K562 (cell line): ENCODE data around the gene ZNF775. TPM values are rescaled to one million over a fixed set of nuclear protein-coding genes. Genes with fewer than 3 reads are reported as not detected.

Experiments used
- ATF1 ChIP-seq, 2 experiments: fragments of 450-650 bp in 1 of 2; IDR thresholded peaks; 2 replicates each; pipeline ENCODE4 v1.6.1; 2016; ENCODE audit warnings: missing compliant biosample characterization in 1 of 2, missing genetic modification characterization in 1 of 2
- CBX1 ChIP-seq: sonication (generic); IDR thresholded peaks from 2 replicates; pipeline ENCODE4 v1.6.1; 2016; ENCODE audit warnings: antibody characterized with exemption, low read depth, mild to moderate bottlenecking
- DEAF1 ChIP-seq: fragments of 450-650 bp; formaldehyde crosslinking; IDR thresholded peaks from 2 replicates; pipeline ENCODE4 v1.4.0; 2020; ENCODE audit warnings: mild to moderate bottlenecking, moderate library complexity
- FOXA1 ChIP-seq: fragments of 450-650 bp; IDR thresholded peaks from 2 replicates; pipeline ENCODE4 v1.6.1; 2016; ENCODE audit warnings: mild to moderate bottlenecking, borderline replicate concordance
- KLF10 ChIP-seq: fragments of 250-450 bp; sonication (Bioruptor Pico); IDR thresholded peaks from 2 replicates; pipeline ENCODE4 v1.6.1; 2021; ENCODE audit warnings: matching md5 sums
- NFE2 ChIP-seq: IDR thresholded peaks from 2 replicates; pipeline ENCODE4 v1.6.1; 2014; ENCODE audit warnings: antibody characterized with exemption, low read depth
- NR2C1 ChIP-seq, 2 experiments: fragments of 450-650 bp; IDR thresholded peaks; 2 replicates each; pipeline ENCODE4 v1.6.1; 2017; ENCODE audit warnings: mild to moderate bottlenecking in 2 of 2, antibody characterized with exemption in 1 of 2, inconsistent platforms in 1 of 2, missing compliant biosample characterization in 1 of 2, missing genetic modification characterization in 1 of 2
- PHF20 ChIP-seq: fragments of 450-650 bp; IDR thresholded peaks from 2 replicates; pipeline ENCODE4 v1.6.1; 2018; ENCODE audit not compliant: partially characterized antibody
- REST ChIP-seq, 2 experiments: fragments of 450-650 bp; formaldehyde crosslinking in 1 of 2; IDR thresholded peaks; 2 replicates each; pipeline versions ENCODE4 v1.4.0 to v1.6.1; 2014 to 2020; ENCODE audit warnings: mild to moderate bottlenecking in 2 of 2, borderline replicate concordance in 1 of 2, low read depth in 1 of 2
- ZNF121 ChIP-seq: sonication (generic); formaldehyde crosslinking; conservative IDR thresholded peaks from 2 replicates; pipeline ENCODE4 v1.8.0; 2022; ENCODE audit warnings: missing genetic modification reagents
- ZNF133 ChIP-seq: fragments of 250-450 bp; sonication (Bioruptor Pico); IDR thresholded peaks from 2 replicates; pipeline ENCODE4 v1.4.0; 2020; ENCODE audit warnings: mild to moderate bottlenecking
- ZNF239 ChIP-seq: fragments of 250-450 bp; sonication (Bioruptor Pico); IDR thresholded peaks from 2 replicates; pipeline ENCODE4 v1.4.0; 2020; ENCODE audit warnings: mild to moderate bottlenecking
- ZNF592 ChIP-seq: fragments of 450-650 bp; IDR thresholded peaks from 2 replicates; pipeline ENCODE4 v1.6.1; 2017; ENCODE audit warnings: antibody characterized with exemption, mild to moderate bottlenecking
- ZZZ3 ChIP-seq: fragments of 450-650 bp; IDR thresholded peaks from 2 replicates; pipeline ENCODE4 v1.6.1; 2016; ENCODE audit warnings: antibody characterized with exemption, mild to moderate bottlenecking, moderate library complexity
- polyA plus RNA-seq, 8 experiments: library from polyadenylated mRNA; depleted of rRNA in 4 of 8; stranded (reverse) in 5 of 8; unstranded in 3 of 8; fragments of >200 nt; fragmentation: Nextera tagmentation in 2 of 8; fragmentation: Illumina TruSeq in 1 of 8; extraction: Ambion mirVana in 2 of 8; extraction: Trizol in 1 of 8; gene quantifications; 2 replicates each; pipeline versions ENCODE4 v1.2.1 to v1.2.3, GENCODE V29; 2011 to 2014; ENCODE audit warnings: inconsistent platforms in 1 of 8, missing spikeins in 1 of 8
- total RNA-seq, 7 experiments: library from RNA; depleted of rRNA in 6 of 7; stranded (reverse); fragments of >200 nt in 6 of 7; fragmentation: Illumina TruSeq in 2 of 7; extraction: Trizol in 2 of 7; gene quantifications; 2 replicates each; pipeline versions ENCODE4 v1.2.1 to v1.2.3, GENCODE V29; 2011 to 2021; ENCODE audit warnings: low replicate concordance in 1 of 7

Gene ZNF775
- total and polyA plus RNA-seq, 9 of the 15 experiments (the other 6 are each of a cell fraction or from before 2014, with no cell fraction given) = 0.04 to 18.7 (median 4.9) TPM

GRCh38 chr7:150357771-150358427, 21.2 kb upstream of the ZNF775 start (continued):
- TF ChIP-seq REST (IDR thresholded peaks at IDR 0.05; ENCODE audit: borderline replicate concordance) = peak; percentile 53; the same call in 1 of the 2 replicates
- TF ChIP-seq REST (CRISPR knock-in tag; IDR thresholded peaks at IDR 0.05; ENCODE audit: low read depth) = no peak
- no peak for TF ChIP-seq ATF1 (CRISPR knock-in tag; IDR thresholded peaks at IDR 0.05)
- TF ChIP-seq ATF1 (tag; IDR thresholded peaks at IDR 0.05) = peak; percentile 31; the same call in 1 of the 2 replicates
- no peak for TF ChIP-seq FOXA1
- TF ChIP-seq NFE2 = peak; percentile 3; the same call in 1 of the 2 replicates
- no peak for TF ChIP-seq ZNF133 (CRISPR knock-in tag)
- TF ChIP-seq ZNF239 (CRISPR knock-in tag) = no peak
- TF ChIP-seq PHF20 = no peak
- no peak for TF ChIP-seq CBX1
- TF ChIP-seq ZNF592 = 0 out of 2 replicates have a peak, but pooled peaks have one; percentile 16
- no peak for TF ChIP-seq DEAF1 (CRISPR knock-in tag)
- no peak for TF ChIP-seq ZZZ3
- no peak for TF ChIP-seq ZNF121
- no peak for TF ChIP-seq KLF10 (CRISPR knock-in tag)
- TF ChIP-seq NR2C1 (IDR thresholded peaks at IDR 0.05) = no peak
- TF ChIP-seq NR2C1 (tag; IDR thresholded peaks at IDR 0.05) = 0 out of 2 replicates have a peak, but pooled peaks have one; percentile 5
